Osteoblast (primary cell): ENCODE measurements around the gene IER5L. TPM values are rescaled to one million over a fixed set of nuclear protein-coding genes. Genes with fewer than 3 reads are reported as not detected.

Source experiments
- DNase-seq: peaks from one replicate; pipeline ENCODE4 v3.0.0; 2011; ENCODE audit warnings: low spot score, mixed read lengths; ENCODE audit not compliant: insufficient read length; ENCODE audit errors: missing footprints
- H2AFZ ChIP-seq: 2 replicates; pipeline ENCODE4 v1.6.0; 2011; ENCODE audit warnings: mild to moderate bottlenecking, low read length
- H3K27ac ChIP-seq: 2 replicates; pipeline ENCODE4 v1.5.1; 2011; ENCODE audit warnings: mild to moderate bottlenecking, low read depth, low read length, moderate library complexity
- H3K27me3 ChIP-seq: 2 replicates; pipeline ENCODE4 v1.6.0; 2012; ENCODE audit warnings: mild to moderate bottlenecking, control low read depth, inconsistent platforms, low read length, moderate library complexity; ENCODE audit not compliant: insufficient read depth
- H3K36me3 ChIP-seq: 2 replicates; pipeline ENCODE4 v1.5.1; 2011; ENCODE audit warnings: mild to moderate bottlenecking, low read length, control low read depth, moderate library complexity; ENCODE audit not compliant: insufficient read depth
- H3K4me1 ChIP-seq: 2 replicates; pipeline ENCODE4 v1.5.1; 2011; ENCODE audit warnings: mild to moderate bottlenecking, low read length, control low read depth, moderate library complexity; ENCODE audit not compliant: insufficient read depth
- H3K4me2 ChIP-seq: 2 replicates; pipeline ENCODE4 v1.6.0; 2011; ENCODE audit warnings: mild to moderate bottlenecking, low read length; ENCODE audit not compliant: insufficient read depth
- H3K4me3 ChIP-seq: fragments of 200-600 bp; sonication (generic); 3 replicates; pipeline ENCODE4 v1.5.1; 2012; ENCODE audit warnings: mild to moderate bottlenecking, low read length, inconsistent platforms; ENCODE audit not compliant: insufficient read depth
- H3K79me2 ChIP-seq: 2 replicates; pipeline ENCODE4 v1.6.0; 2012; ENCODE audit warnings: mild to moderate bottlenecking, low read length, control low read depth, inconsistent platforms; ENCODE audit not compliant: insufficient read depth
- H3K9me3 ChIP-seq: 2 replicates; pipeline ENCODE4 v1.5.1; 2011; ENCODE audit warnings: low read depth, low read length, control low read depth
- H4K20me1 ChIP-seq: 2 replicates; pipeline ENCODE4 v1.6.0; 2012; ENCODE audit warnings: mild to moderate bottlenecking, low read length, control low read depth; ENCODE audit not compliant: insufficient read depth
- CTCF ChIP-seq: IDR thresholded peaks from 2 replicates; pipeline ENCODE4 v1.5.1; 2011; ENCODE audit warnings: mild to moderate bottlenecking, low read depth, low read length, moderate library complexity; ENCODE audit errors: extremely low read depth
- total RNA-seq: library from RNA; depleted of rRNA; stranded (reverse); fragments of >200 nt; gene quantifications from 2 replicates; pipeline ENCODE4 v1.2.3, GENCODE V29; 2012

The IER5L gene
- total RNA-seq, 1 donor, result 86.1 TPM

GRCh38 chr9:129151469-129151868 is 26.6 kb downstream of the IER5L start:
- H3K4me3 ChIP-seq, result no peak overlapping the region
- no peaks in the 10 kb centered on the region for H4K20me1 ChIP-seq
- no peak for TF ChIP-seq CTCF
- no peak overlapping the region for H2AFZ ChIP-seq
- no peaks in the 10 kb centered on the region for H3K79me2 ChIP-seq
- no peaks in the 10 kb centered on the region for H3K9me3 ChIP-seq
- no peak for DNase-seq
- H3K36me3 ChIP-seq, result peaks cover 9% of the 10 kb centered on the region
- no peak overlapping the region for H3K27ac ChIP-seq
- H3K4me1 ChIP-seq, result peaks cover 5% of the 10 kb centered on the region
- H3K27me3 ChIP-seq, result no peaks in the 10 kb centered on the region
- H3K4me2 ChIP-seq, result no peak overlapping the region

- Histone ChIP-seq H3K79me2 (no peaks in the 10 kb centered on the region), H3K36me3 (peaks cover 9% of the 10 kb centered on the region), H3K27ac (no peak overlapping the region), H3K9me3 (no peaks in the 10 kb centered on the region), H3K27me3 (no peaks in the 10 kb centered on the region), H2AFZ (no peak overlapping the region), H3K4me2 (no peak overlapping the region), H4K20me1 (no peaks in the 10 kb centered on the region), H3K4me1 (peaks cover 12% of the 10 kb centered on the region), H3K4me3 (no peak overlapping the region)
- no peak for TF ChIP-seq CTCF
- no peak for DNase-seq
These were observed 27.3 kb downstream of the IER5L start for GRCh38 chr9:129150672-129151211.

GRCh38 chr9:129150122-129150521 is 27.9 kb downstream of the IER5L start:
- no peaks in the 10 kb centered on the region for H3K79me2 ChIP-seq
- no peaks in the 10 kb centered on the region for H4K20me1 ChIP-seq
- no peak overlapping the region for H3K4me2 ChIP-seq
- H3K36me3 ChIP-seq, result peaks cover 9% of the 10 kb centered on the region
- no peak overlapping the region for H3K4me3 ChIP-seq
- DNase-seq, result no peak
- no peaks in the 10 kb centered on the region for H3K27me3 ChIP-seq
- no peak overlapping the region for H2AFZ ChIP-seq
- no peak for TF ChIP-seq CTCF
- H3K4me1 ChIP-seq, result peaks cover 18% of the 10 kb centered on the region
- H3K9me3 ChIP-seq, result no peaks in the 10 kb centered on the region
- no peak overlapping the region for H3K27ac ChIP-seq

GRCh38 chr9:129149442-129149841 is 28.6 kb downstream of the IER5L start:
- Histone ChIP-seq H3K27ac (no peak overlapping the region), H2AFZ (no peak overlapping the region), H3K27me3 (no peaks in the 10 kb centered on the region), H3K36me3 (peaks cover 9% of the 10 kb centered on the region), H4K20me1 (no peaks in the 10 kb centered on the region), H3K9me3 (no peaks in the 10 kb centered on the region), H3K4me2 (no peak overlapping the region), H3K79me2 (no peaks in the 10 kb centered on the region), H3K4me3 (no peak overlapping the region), H3K4me1 (peaks cover 21% of the 10 kb centered on the region)
- no peak for TF ChIP-seq CTCF
- no peak for DNase-seq
